HCEC 1CT (cell line): ENCODE results near the gene UQCC2.

ENCODE experiments used
- DNase-seq: peaks from one replicate; pipeline ENCODE4 v3.0.0-alpha.2; 2017

Gene UQCC2

GRCh38 chr6:33711140-33712129 lies at the start of gene UQCC2:
Gene UQCC2, minus strand, starts transcription at chr6:33711700. Its CDS starts 14 bp downstream, at chr6:33711686.
- DNase-seq = peak; percentile 94

GRCh38 chr6:33759887-33760629 lies 48.6 kb upstream of the UQCC2 start:
- no peak for DNase-seq

GRCh38 chr6:33758815-33759216 lies 47.3 kb upstream of the UQCC2 start:
- DNase-seq = no peak

GRCh38 chr6:33757906-33758305 lies 46.4 kb upstream of the UQCC2 start:
- no peak for DNase-seq

GRCh38 chr6:33757113-33757512 lies 45.6 kb upstream of the UQCC2 start:
- no peak for DNase-seq

GRCh38 chr6:33756211-33756954 lies 44.9 kb upstream of the UQCC2 start:
- no peak for DNase-seq

GRCh38 chr6:33755070-33755869 lies 43.8 kb upstream of the UQCC2 start:
- DNase-seq = no peak

- no peak for DNase-seq
Measured at GRCh38 chr6:33754222-33754621, 42.7 kb upstream of the UQCC2 start.

- DNase-seq = no peak
Measured at GRCh38 chr6:33752646-33753015, 41.1 kb upstream of the UQCC2 start.

- no peak for DNase-seq
Measured at GRCh38 chr6:33751771-33752645, 40.5 kb upstream of the UQCC2 start.

- no peak for DNase-seq
Measured at GRCh38 chr6:33750244-33750991, 38.9 kb upstream of the UQCC2 start.

GRCh38 chr6:33749401-33749800 lies 37.9 kb upstream of the UQCC2 start:
- DNase-seq = no peak

GRCh38 chr6:33748841-33749240 lies 37.3 kb upstream of the UQCC2 start:
- no peak for DNase-seq

- no peak for DNase-seq
Measured at GRCh38 chr6:33747823-33748222, 36.3 kb upstream of the UQCC2 start.

GRCh38 chr6:33746651-33747100 lies 35.2 kb upstream of the UQCC2 start, which contains the start of gene IP6K3:
Gene IP6K3, minus strand, starts transcription at chr6:33746905. Its CDS starts 11,429 bp downstream, at chr6:33735476.
- DNase-seq = no peak

- DNase-seq = peak; percentile 65
Measured at GRCh38 chr6:33746036-33746600, 34.6 kb upstream of the UQCC2 start.

GRCh38 chr6:33745548-33745947 lies 34.0 kb upstream of the UQCC2 start:
- peak; percentile 24 for DNase-seq

- DNase-seq = no peak
Measured at GRCh38 chr6:33744895-33745546, 33.5 kb upstream of the UQCC2 start.
